Measurements from ENCODE around the gene PRSS48. TPM values are rescaled to one million over a fixed set of nuclear protein-coding genes. Genes with fewer than 3 reads are reported as not detected.
A peak's percentile ranks its signal among the peaks of the same experiment; 100 is the strongest.

The PRSS48 gene
- total RNA-seq, 2 donors from 2014 or later: not detected

GRCh38 chr4:151291485-151291884, 14.5 kb downstream of the PRSS48 start:
- no peaks in the 10 kb centered on the region for H3K27me3 ChIP-seq
- peaks cover 7% of the 10 kb centered on the region for H3K4me1 ChIP-seq
- DNase-seq: no peak
- H3K9ac ChIP-seq (ENCODE audit: low read depth in 2 of 2, low read length in 2 of 2): no peak overlapping the region
- H3K36me3 ChIP-seq: no peaks in the 10 kb centered on the region
- intact Hi-C loops (cut with DNase I): no loop called here
- H3K27ac ChIP-seq: no peak overlapping the region
- H3K4me3 ChIP-seq: no peak overlapping the region
- TF ChIP-seq CTCF (IDR thresholded peaks at IDR 0.05): no peak
- H3K9me3 ChIP-seq: no peaks in the 10 kb centered on the region

GRCh38 chr4:151292038-151292437, 15.1 kb downstream of the PRSS48 start:
- intact Hi-C loops (cut with DNase I): no loop called here
- no peak overlapping the region for H3K9ac ChIP-seq (ENCODE audit: low read depth in 2 of 2, low read length in 2 of 2)
- peaks cover 7% of the 10 kb centered on the region for H3K4me1 ChIP-seq
- H3K27me3 ChIP-seq: no peaks in the 10 kb centered on the region
- no peak overlapping the region for H3K27ac ChIP-seq
- no peak for TF ChIP-seq CTCF (IDR thresholded peaks at IDR 0.05)
- no peaks in the 10 kb centered on the region for H3K9me3 ChIP-seq
- no peak for DNase-seq
- H3K36me3 ChIP-seq: no peaks in the 10 kb centered on the region
- no peak overlapping the region for H3K4me3 ChIP-seq

GRCh38 chr4:151294833-151295496, 18.0 kb downstream of the PRSS48 start:
- Histone ChIP-seq H3K4me3 (no peak overlapping the region), H3K9ac (ENCODE audit: low read depth in 2 of 2, low read length in 2 of 2) (no peak overlapping the region), H3K9me3 (no peaks in the 10 kb centered on the region), H3K4me1 (peaks cover 7% of the 10 kb centered on the region), H3K27me3 (no peaks in the 10 kb centered on the region), H3K27ac (peak overlapping the region; percentile 34), H3K36me3 (no peaks in the 10 kb centered on the region)
- intact Hi-C loops (cut with DNase I): no loop called here
- TF ChIP-seq CTCF (IDR thresholded peaks at IDR 0.05): no peak
- peak; percentile 57 for DNase-seq

- H3K9ac ChIP-seq (ENCODE audit: low read depth in 2 of 2, low read length in 2 of 2): no peak overlapping the region
- H3K9me3 ChIP-seq: no peaks in the 10 kb centered on the region
- H3K4me1 ChIP-seq: peaks cover 7% of the 10 kb centered on the region
- H3K27ac ChIP-seq: no peak overlapping the region
- no peaks in the 10 kb centered on the region for H3K27me3 ChIP-seq
- no peak for TF ChIP-seq CTCF (IDR thresholded peaks at IDR 0.05)
- no peak for DNase-seq
- H3K36me3 ChIP-seq: no peaks in the 10 kb centered on the region
- intact Hi-C loops (cut with DNase I): no loop called here
- no peak overlapping the region for H3K4me3 ChIP-seq
These were observed 19.3 kb downstream of the PRSS48 start for GRCh38 chr4:151296227-151296626.

GRCh38 chr4:151297170-151297569, 20.2 kb downstream of the PRSS48 start:
- Histone ChIP-seq H3K36me3 (no peaks in the 10 kb centered on the region), H3K27ac (no peak overlapping the region), H3K4me3 (no peak overlapping the region), H3K9ac (ENCODE audit: low read depth in 2 of 2, low read length in 2 of 2) (no peak overlapping the region), H3K4me1 (peaks cover 7% of the 10 kb centered on the region), H3K27me3 (no peaks in the 10 kb centered on the region), H3K9me3 (no peaks in the 10 kb centered on the region)
- intact Hi-C loops (cut with DNase I): no loop called here
- no peak for TF ChIP-seq CTCF (IDR thresholded peaks at IDR 0.05)
- DNase-seq: no peak
